Pons (tissue), 1 donor: ENCODE measurements around the gene ACTL8.

Experiments used
- DNase-seq: peaks from one replicate; pipeline ENCODE4 v3.0.0-alpha.2; 2016; ENCODE audit warnings: low spot score

The ACTL8 gene

GRCh38 chr1:17805869-17806684, 50.9 kb downstream of the ACTL8 start:
- DNase-seq: no peak

GRCh38 chr1:17808816-17809215, 53.7 kb downstream of the ACTL8 start:
- no peak for DNase-seq

DNA sequence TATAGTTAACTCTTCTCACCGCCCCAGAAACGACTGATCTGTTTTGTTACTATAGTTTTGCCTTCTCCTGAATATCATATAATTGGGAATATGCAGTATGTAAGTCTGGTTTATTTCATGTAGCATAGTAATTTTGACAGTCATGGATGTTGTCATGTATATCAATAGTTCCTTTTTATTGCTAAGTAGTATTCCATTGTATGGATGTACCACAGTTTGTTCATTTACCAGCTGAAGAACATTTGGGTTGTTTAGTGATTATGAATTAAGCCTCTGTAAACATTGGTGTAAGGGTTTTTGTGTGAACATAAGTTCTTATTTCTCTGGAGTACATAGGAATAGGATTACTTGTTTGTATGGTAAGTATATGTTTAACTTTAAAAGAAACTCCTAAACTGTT, 55.5 kb downstream of the ACTL8 start:
- no peak for DNase-seq

DNA sequence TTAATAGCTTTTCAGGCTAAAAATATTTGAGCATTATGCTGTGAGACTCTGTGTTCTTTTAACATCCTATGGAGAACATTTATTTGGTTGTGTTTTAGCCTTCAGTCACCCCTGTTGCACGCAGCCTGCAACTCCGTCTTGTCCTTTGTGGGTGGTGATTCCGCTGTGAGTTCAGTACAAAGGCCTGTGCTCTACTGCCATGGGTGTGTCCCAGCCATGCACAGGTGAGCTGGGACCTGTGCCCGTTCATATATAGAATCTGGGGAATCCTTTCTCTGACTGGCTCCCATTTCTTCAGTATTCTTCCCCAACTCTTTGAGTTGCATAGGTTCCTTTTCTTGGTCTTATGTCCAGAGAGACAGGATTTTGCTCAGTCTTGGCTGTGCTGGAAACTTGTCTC, 61.4 kb downstream of the ACTL8 start:
- DNase-seq: no peak

- DNase-seq: no peak
Observed at GRCh38 chr1:17819129-17819802, 64.1 kb downstream of the ACTL8 start.

- no peak for DNase-seq
Observed at GRCh38 chr1:17820198-17820597, 65.1 kb downstream of the ACTL8 start.

DNA sequence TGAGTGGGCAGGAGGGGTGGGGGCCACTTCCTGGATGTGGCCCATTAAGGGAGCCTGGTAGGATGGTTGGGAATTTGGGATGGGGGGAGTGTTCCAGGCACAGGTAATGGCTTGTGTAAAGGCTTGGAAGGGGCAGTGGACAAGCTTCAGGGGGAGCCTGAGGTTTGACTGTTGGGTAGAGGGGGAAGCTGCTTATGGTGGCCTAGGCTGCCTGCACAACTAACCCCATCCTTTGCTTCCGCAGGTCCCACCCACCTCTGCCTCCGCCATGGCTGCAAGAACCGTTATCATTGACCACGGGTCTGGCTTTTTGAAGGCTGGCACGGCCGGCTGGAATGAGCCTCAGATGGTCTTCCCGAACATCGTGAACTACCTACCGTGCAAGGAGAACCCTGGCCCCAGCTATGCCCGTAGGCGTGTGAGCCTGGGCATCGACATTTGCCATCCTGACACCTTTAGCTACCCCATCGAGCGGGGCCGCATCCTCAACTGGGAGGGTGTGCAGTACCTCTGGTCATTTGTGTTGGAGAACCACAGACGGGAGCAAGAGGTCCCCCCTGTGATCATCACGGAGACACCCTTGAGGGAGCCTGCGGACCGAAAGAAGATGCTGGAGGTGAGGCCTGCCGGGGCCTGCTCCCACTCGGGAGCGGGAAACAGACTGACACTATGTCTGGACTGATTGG, 67.8 kb downstream of the ACTL8 start:
- no peak for DNase-seq

- DNase-seq: no peak
Observed at GRCh38 chr1:17825273-17826164, 70.4 kb downstream of the ACTL8 start.

GRCh38 chr1:17826165-17826488, 71.0 kb downstream of the ACTL8 start:
- DNase-seq: no peak

- no peak for DNase-seq
Observed at GRCh38 chr1:17828991-17829390, 73.9 kb downstream of the ACTL8 start.

- DNase-seq: no peak
Observed at GRCh38 chr1:17829579-17829978, 74.4 kb downstream of the ACTL8 start.

DNA sequence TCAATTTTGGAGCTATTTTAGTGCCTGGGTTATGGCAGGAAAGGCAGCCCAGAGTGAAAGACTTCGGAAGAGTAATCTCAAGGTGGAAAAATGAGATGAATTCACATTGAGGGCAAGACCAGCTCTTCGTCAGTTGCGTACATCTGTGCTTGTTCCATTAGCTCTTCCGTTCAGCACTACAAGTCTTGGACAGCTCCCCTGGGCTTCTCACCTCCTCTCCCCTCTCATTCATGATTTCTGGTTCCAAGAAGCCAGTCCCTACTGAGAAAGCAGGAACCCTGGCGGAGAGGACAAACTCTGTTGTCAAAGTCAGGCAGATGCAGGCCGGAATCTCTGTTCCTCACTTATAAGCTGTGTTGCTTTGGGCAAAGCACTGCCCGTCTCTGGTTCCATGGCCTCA, 76.5 kb downstream of the ACTL8 start:
- no peak for DNase-seq

GRCh38 chr1:17833661-17834501, 78.7 kb downstream of the ACTL8 start:
- no peak for DNase-seq

- no peak for DNase-seq
Observed at GRCh38 chr1:17834561-17835100, 79.5 kb downstream of the ACTL8 start.

DNA sequence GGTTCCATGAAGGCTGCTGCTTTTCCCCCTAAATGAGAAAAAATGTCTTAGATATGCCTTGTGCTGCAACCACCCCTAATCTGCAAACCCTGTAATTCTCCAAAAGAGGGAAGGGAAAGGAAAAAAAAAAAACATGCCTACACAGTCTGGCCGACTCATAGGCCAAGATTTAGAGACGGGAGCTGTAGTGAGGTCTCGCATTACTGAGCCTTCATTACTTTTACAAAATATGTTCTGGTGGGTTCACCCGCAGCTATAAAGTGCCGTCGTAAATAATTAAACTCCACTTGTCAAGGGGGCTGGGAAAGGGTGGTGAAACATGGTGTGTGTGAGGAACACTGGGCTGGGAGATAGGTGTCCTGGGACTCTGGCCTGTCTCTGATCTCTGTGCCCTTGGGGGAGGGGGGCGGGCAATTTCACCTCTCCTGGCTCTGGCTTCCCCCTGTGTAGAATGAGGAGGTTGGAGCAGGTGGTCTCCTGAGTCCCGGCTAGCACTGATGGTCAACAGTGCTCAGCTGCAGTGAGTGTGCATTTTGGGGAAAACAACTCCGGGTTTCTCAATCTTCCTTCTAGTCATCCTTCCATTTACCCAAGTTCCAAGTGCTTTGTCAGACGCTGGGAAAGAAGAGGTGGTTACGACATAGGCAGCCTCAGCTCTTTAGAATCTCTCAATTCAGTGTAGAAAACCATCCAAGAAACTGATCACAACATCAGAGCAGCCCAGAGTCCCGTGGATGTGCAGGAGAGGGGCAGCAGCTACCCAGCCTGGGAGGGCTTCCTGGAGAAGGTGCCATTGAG, 82.3 kb downstream of the ACTL8 start:
- no peak for DNase-seq

GRCh38 chr1:17839641-17840196, 84.6 kb downstream of the ACTL8 start:
- no peak for DNase-seq

GRCh38 chr1:17841944-17842343, 86.8 kb downstream of the ACTL8 start:
- no peak for DNase-seq

DNA sequence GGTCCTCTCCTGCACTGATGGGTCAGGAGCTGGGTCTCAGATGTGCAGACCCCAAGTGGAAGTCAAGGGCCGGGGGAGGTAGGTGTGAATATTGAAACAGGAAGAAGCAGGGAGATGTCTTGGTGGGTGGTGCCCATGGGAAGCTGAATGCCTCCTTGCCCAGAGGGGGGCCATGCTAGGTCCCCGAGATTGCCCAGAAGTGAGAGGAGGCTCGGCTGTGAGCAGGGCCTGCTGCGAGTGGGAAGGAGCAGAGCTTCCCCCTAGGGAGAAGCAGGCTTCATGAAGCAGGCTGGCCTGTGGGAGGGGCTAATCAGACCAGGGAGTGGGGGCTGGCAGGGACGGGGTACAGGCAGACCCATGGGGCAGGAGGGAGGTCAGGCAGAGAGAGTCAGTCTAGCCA, 87.6 kb downstream of the ACTL8 start:
- DNase-seq: no peak

- no peak for DNase-seq
Observed at GRCh38 chr1:17844185-17844826, 89.2 kb downstream of the ACTL8 start.
